GM12872 (cell line): ENCODE data around the gene BABAM2.

Experiments
- TF ChIP-seq, protein P1 (sequence below): IDR thresholded peaks from 3 replicates; pipeline ENCODE4 v1.5.1; 2011; ENCODE audit warnings: low read depth, mild to moderate bottlenecking, low read length, moderate library complexity; ENCODE audit not compliant: insufficient read depth

BABAM2 gene

DNA sequence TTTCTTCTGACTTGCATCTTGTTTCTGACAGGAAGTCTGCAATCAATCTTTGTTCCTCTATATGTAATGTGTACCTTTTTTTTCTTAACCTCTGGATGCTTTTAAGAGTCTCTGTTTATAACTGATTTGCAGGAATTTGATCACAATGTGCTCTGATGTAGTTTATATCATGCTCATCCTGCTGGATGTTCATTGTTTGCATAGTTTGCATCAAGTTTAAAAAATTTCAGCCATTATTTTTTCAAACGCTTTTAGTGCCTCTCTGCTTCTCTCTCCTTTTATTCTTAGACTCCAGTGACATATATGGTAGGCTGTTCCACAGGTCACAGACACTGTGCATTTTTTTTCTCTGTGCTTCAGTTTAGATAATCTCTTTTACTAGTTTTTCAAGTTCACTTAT is 24.3 kb upstream of the BABAM2 start:
- TF ChIP-seq, protein P1, sequence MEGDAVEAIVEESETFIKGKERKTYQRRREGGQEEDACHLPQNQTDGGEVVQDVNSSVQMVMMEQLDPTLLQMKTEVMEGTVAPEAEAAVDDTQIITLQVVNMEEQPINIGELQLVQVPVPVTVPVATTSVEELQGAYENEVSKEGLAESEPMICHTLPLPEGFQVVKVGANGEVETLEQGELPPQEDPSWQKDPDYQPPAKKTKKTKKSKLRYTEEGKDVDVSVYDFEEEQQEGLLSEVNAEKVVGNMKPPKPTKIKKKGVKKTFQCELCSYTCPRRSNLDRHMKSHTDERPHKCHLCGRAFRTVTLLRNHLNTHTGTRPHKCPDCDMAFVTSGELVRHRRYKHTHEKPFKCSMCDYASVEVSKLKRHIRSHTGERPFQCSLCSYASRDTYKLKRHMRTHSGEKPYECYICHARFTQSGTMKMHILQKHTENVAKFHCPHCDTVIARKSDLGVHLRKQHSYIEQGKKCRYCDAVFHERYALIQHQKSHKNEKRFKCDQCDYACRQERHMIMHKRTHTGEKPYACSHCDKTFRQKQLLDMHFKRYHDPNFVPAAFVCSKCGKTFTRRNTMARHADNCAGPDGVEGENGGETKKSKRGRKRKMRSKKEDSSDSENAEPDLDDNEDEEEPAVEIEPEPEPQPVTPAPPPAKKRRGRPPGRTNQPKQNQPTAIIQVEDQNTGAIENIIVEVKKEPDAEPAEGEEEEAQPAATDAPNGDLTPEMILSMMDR: no peak

DNA sequence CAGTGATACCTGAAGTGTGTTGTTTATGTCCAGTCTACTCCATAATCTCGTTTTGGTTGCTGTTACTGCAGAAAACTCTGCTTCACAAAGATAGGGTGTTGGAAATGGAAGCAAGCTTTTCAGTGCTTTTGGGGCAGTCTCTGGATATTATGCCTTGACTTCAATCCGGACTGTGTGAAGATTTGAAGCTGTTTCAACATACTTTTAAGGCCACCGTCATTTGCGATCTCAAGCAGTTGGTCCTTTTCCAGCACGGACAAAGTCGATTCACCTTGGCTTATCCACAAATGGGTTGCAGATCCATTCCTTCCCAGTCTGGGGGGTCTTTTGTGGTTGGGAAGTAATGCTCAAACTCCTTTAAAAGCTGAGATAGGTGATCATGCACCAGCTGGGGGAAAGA is 20.8 kb upstream of the BABAM2 start:
- TF ChIP-seq, protein P1: no peak

DNA sequence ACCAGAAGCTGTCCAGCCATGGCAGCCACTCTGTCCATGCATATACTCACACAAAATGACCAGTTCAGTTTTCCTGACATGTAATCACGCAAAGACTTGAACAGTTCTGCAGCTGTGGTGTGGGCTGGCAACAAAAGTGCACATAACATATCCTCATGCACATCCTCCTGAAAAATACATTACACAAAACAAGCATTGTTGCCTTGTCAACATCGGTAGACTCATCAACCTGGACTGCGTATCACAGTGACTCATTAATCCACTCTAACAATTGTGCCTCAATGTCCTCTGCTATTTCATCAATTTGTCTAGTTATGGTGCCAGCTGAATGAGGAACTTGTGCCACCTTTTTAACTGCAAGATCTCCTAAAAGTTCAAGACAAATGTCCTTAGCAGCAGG is 19.8 kb upstream of the BABAM2 start:
- TF ChIP-seq, protein P1: no peak

DNA sequence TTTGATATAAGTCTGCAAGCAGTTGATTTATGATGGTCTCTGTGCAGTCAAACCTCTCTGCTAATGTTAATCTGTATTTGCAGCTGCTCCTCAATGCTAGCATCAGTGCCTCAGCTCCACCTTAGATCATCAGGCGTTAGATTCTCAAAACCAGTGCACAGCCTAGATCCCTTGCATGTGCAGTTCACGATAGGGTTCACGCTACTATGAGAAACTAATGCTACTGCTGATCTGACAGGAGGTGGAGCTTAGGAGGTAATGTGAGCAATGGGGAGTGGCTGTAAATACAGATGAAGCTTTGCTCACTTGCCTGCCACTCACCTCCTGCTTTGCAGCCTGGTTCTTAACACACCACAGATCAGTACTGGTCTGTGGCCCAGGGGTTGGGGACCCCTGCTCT is 18.7 kb upstream of the BABAM2 start:
- TF ChIP-seq, protein P1: no peak

DNA sequence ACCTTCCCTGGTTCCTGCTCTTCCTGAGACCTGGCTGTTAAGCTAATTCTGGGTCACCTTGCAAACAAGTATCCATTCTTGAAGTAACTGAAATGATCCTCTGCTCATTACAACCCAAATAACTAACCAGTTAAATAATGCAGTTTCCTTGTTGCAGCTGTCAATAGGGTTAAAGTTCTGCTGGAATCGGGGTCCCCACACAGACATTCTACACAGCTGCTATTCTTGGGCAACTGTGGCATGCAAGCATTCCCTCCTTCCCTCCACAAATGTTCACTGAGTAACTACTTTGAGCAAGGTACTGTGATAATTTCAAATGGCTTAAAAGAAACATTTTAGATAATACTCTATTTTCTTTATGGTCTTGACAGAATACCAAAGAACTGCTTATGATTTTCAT is 17.4 kb upstream of the BABAM2 start:
- TF ChIP-seq, protein P1: no peak

DNA sequence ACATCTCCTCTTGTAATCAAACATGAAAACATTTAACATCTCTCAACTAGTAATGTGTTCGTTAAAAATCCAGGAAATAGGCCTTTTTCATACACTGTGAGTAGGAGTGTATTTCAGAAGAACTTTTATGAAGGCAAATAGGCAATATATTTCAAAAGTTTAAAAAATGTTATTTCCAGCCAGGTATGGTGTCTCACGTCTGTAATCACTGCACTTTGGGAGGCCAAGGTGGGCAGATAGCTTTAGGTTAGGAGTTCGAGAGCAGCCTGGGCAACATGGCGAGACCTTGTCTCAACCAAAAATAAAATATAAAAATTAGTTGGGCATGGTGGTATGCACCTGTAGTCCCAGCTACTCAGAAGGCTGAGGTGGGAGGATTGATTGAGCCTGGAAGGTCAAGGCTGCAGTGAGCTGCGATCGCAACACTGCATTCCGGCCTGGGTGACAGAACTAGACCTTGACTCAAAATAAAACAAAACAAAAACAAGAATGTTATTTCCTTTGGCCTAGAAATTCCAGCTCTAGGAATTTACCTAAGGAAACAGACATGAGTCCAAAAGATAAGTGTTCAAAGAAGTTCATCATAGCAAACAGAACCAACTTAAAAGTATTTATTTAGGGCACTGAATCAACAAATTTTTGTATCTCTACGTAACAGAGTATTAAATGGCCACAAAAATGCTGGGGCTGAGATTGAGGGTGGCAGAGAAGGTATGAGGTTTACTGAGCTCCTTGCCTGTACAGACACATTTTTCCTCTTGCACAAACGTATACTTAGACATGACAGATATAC is 15.2 kb upstream of the BABAM2 start:
- TF ChIP-seq, protein P1: no peak

DNA sequence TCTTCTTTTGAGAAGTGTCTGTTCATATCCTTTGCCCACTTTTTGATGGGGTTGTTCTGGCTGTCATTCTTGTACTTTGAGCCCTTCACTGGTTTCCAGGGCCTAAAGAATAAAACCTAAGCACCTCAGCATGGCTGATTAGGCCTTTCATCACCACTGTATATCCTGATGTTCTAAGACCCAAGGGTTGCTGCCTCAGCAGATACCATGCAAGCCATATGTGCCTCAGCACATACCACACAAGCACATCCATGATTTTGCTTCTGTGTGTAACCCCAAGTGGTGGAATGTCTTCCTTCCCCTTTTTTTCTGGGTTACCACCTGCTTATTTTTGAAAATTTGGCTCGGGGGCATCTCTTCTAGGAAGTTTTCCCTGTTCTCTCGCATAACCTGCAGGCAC is 11.7 kb upstream of the BABAM2 start:
- TF ChIP-seq, protein P1: no peak
